ENCODE data around the gene PRH2. TPM values are rescaled to one million over a fixed set of nuclear protein-coding genes. Genes with fewer than 3 reads are reported as not detected.

Gene PRH2
- total RNA-seq, 1 experiment from 2014 or later, result not detected

DNA sequence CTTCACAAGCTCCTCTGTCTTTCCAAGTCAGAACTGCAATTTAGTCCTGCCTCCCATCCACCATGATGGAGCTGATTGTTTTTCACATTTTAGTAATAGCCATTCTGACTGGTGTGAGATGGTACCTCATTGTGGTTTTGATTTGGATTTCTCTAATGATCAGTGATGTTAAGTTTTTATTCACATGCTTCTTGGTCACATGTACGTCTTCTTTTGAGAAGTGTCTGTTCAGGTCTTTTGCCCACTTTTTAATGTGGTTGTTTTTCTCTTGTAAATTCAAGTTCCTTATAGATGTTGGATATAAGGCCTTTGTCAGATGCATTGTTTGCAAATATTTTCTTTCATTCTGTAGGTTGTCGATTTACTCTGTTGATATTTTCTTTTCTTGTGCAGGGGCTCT is 14.1 kb downstream of the PRH2 start:
- intact Hi-C loops (cut with micrococcal nuclease), result no loop called here
- H3K4me3 ChIP-seq (replicated peaks in 1 of 2; ENCODE audit: low read depth in 1 of 2, low read length in 2 of 2), result no peak overlapping the region
- BruUV-seq (replicated peaks), result no TSS peak
- H3K4me2 ChIP-seq (ENCODE audit: low read length), result peak overlapping the region; percentile 75
- H3K4me1 ChIP-seq (ENCODE audit: control insufficient read depth in 1 of 2, insufficient read depth in 2 of 2, low read length in 2 of 2), result peaks cover 19 to 42% of the 10 kb centered on the region in 2 experiments
- ChIA-PET CTCF (no interaction called here), POLR2A (interaction anchor here (1.4 to 1.6 kb wide), 2 partner anchors 9 to 10 kb away, joined by 3 to 6 read pairs; no protein-coding TSS in a partner anchor), RAD21 (ENCODE audit: low non-redundant PET in 1 of 2, low total read pairs in 2 of 2, uncharacterized antibody in 2 of 2, unreplicated experiment in 2 of 2) (no interaction called here)
- no peaks in the 10 kb centered on the region for H4K20me1 ChIP-seq (ENCODE audit: insufficient read depth)
- ATAC-seq (no peak), DNase-seq (ENCODE audit: low read depth, low spot score) (no peak)
- peaks cover 0 to 3% of the 10 kb centered on the region in 2 experiments; a peak in 2 of 4 replicates for H3K9me3 ChIP-seq (ENCODE audit: control insufficient read depth in 1 of 2, insufficient read depth in 1 of 2, low read depth in 1 of 2, low read length in 2 of 2)
- no peak overlapping the region for H2AFZ ChIP-seq (ENCODE audit: low read depth, low read length, poor library complexity, severe bottlenecking)
- no peaks in the 10 kb centered on the region for H3K36me3 ChIP-seq (ENCODE audit: control insufficient read depth in 1 of 2, insufficient read depth in 2 of 2, low read length in 2 of 2)
- H3K27me3 ChIP-seq (ENCODE audit: insufficient read depth, low read length), result no peaks in the 10 kb centered on the region
- no peaks in the 10 kb centered on the region for H3K79me2 ChIP-seq (ENCODE audit: insufficient read depth, low read length)
- no peaks in the 10 kb centered on the region for H3K9me2 ChIP-seq (ENCODE audit: insufficient read depth)
- peak overlapping the region; percentile 47; the same call in 1 of the 2 replicates for H3K9ac ChIP-seq (ENCODE audit: low read length)
- TF ChIP-seq, protein P1, sequence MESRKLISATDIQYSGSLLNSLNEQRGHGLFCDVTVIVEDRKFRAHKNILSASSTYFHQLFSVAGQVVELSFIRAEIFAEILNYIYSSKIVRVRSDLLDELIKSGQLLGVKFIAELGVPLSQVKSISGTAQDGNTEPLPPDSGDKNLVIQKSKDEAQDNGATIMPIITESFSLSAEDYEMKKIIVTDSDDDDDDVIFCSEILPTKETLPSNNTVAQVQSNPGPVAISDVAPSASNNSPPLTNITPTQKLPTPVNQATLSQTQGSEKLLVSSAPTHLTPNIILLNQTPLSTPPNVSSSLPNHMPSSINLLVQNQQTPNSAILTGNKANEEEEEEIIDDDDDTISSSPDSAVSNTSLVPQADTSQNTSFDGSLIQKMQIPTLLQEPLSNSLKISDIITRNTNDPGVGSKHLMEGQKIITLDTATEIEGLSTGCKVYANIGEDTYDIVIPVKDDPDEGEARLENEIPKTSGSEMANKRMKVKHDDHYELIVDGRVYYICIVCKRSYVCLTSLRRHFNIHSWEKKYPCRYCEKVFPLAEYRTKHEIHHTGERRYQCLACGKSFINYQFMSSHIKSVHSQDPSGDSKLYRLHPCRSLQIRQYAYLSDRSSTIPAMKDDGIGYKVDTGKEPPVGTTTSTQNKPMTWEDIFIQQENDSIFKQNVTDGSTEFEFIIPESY (IDR thresholded peaks at IDR 0.05; ENCODE audit: extremely low read depth, insufficient replicate concordance, low read length), result no peak
- TF ChIP-seq EZH2phosphoT487 (IDR thresholded peaks at IDR 0.05; ENCODE audit: borderline replicate concordance), result no peak
- TF ChIP-seq POLR2A (IDR thresholded peaks at IDR 0.05; ENCODE audit: borderline replicate concordance, extremely low read depth, insufficient read depth, insufficient read length), result no peak
- TF ChIP-seq, protein P2, sequence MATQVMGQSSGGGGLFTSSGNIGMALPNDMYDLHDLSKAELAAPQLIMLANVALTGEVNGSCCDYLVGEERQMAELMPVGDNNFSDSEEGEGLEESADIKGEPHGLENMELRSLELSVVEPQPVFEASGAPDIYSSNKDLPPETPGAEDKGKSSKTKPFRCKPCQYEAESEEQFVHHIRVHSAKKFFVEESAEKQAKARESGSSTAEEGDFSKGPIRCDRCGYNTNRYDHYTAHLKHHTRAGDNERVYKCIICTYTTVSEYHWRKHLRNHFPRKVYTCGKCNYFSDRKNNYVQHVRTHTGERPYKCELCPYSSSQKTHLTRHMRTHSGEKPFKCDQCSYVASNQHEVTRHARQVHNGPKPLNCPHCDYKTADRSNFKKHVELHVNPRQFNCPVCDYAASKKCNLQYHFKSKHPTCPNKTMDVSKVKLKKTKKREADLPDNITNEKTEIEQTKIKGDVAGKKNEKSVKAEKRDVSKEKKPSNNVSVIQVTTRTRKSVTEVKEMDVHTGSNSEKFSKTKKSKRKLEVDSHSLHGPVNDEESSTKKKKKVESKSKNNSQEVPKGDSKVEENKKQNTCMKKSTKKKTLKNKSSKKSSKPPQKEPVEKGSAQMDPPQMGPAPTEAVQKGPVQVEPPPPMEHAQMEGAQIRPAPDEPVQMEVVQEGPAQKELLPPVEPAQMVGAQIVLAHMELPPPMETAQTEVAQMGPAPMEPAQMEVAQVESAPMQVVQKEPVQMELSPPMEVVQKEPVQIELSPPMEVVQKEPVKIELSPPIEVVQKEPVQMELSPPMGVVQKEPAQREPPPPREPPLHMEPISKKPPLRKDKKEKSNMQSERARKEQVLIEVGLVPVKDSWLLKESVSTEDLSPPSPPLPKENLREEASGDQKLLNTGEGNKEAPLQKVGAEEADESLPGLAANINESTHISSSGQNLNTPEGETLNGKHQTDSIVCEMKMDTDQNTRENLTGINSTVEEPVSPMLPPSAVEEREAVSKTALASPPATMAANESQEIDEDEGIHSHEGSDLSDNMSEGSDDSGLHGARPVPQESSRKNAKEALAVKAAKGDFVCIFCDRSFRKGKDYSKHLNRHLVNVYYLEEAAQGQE (IDR thresholded peaks at IDR 0.05; ENCODE audit: low read depth), result no peak
- TF ChIP-seq SIN3A (IDR thresholded peaks at IDR 0.05; ENCODE audit: low read depth), result no peak
- no peak for TF ChIP-seq ZFX (IDR thresholded peaks at IDR 0.05)
- TF ChIP-seq SRF (IDR thresholded peaks at IDR 0.05; ENCODE audit: low read depth), result no peak
- no peak for TF ChIP-seq EZH2 (IDR thresholded peaks at IDR 0.05)
- TF ChIP-seq RAD21 (IDR thresholded peaks at IDR 0.05; ENCODE audit: low read depth), result no peak
- TF ChIP-seq ELF1 (IDR thresholded peaks at IDR 0.05; ENCODE audit: borderline replicate concordance, low read depth), result no peak
- TF ChIP-seq EGR1 (IDR thresholded peaks at IDR 0.05; ENCODE audit: low read depth), result no peak
- TF ChIP-seq ATF3 (IDR thresholded peaks at IDR 0.05), result no peak
- no peak for TF ChIP-seq SP1 (IDR thresholded peaks at IDR 0.05; ENCODE audit: low read depth)
- no peak for TF ChIP-seq CEBPB (IDR thresholded peaks at IDR 0.05; ENCODE audit: low read depth)
- no peak for TF ChIP-seq POLR2AphosphoS5 (IDR thresholded peaks at IDR 0.05; ENCODE audit: low read depth, low read length)
- H3K27ac ChIP-seq (ENCODE audit: low read depth, low read length), result peak overlapping the region; percentile 86; the same call in 1 of the 2 replicates
